ENCODE measurements around the gene AKR7A3.

- TF ChIP-seq, protein P1, sequence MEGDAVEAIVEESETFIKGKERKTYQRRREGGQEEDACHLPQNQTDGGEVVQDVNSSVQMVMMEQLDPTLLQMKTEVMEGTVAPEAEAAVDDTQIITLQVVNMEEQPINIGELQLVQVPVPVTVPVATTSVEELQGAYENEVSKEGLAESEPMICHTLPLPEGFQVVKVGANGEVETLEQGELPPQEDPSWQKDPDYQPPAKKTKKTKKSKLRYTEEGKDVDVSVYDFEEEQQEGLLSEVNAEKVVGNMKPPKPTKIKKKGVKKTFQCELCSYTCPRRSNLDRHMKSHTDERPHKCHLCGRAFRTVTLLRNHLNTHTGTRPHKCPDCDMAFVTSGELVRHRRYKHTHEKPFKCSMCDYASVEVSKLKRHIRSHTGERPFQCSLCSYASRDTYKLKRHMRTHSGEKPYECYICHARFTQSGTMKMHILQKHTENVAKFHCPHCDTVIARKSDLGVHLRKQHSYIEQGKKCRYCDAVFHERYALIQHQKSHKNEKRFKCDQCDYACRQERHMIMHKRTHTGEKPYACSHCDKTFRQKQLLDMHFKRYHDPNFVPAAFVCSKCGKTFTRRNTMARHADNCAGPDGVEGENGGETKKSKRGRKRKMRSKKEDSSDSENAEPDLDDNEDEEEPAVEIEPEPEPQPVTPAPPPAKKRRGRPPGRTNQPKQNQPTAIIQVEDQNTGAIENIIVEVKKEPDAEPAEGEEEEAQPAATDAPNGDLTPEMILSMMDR (IDR thresholded peaks at IDR 0.05; ENCODE audit: low read depth, low read length, missing input control) = no peak
- TF ChIP-seq, protein P2, sequence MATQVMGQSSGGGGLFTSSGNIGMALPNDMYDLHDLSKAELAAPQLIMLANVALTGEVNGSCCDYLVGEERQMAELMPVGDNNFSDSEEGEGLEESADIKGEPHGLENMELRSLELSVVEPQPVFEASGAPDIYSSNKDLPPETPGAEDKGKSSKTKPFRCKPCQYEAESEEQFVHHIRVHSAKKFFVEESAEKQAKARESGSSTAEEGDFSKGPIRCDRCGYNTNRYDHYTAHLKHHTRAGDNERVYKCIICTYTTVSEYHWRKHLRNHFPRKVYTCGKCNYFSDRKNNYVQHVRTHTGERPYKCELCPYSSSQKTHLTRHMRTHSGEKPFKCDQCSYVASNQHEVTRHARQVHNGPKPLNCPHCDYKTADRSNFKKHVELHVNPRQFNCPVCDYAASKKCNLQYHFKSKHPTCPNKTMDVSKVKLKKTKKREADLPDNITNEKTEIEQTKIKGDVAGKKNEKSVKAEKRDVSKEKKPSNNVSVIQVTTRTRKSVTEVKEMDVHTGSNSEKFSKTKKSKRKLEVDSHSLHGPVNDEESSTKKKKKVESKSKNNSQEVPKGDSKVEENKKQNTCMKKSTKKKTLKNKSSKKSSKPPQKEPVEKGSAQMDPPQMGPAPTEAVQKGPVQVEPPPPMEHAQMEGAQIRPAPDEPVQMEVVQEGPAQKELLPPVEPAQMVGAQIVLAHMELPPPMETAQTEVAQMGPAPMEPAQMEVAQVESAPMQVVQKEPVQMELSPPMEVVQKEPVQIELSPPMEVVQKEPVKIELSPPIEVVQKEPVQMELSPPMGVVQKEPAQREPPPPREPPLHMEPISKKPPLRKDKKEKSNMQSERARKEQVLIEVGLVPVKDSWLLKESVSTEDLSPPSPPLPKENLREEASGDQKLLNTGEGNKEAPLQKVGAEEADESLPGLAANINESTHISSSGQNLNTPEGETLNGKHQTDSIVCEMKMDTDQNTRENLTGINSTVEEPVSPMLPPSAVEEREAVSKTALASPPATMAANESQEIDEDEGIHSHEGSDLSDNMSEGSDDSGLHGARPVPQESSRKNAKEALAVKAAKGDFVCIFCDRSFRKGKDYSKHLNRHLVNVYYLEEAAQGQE (IDR thresholded peaks at IDR 0.05) = no peak
- TF ChIP-seq HNF4G (IDR thresholded peaks at IDR 0.05) (no peak), TAF1 (conservative IDR thresholded peaks at IDR 0.05) (no peak), RAD21 (IDR thresholded peaks at IDR 0.05) (no peak), EGR1 (IDR thresholded peaks at IDR 0.05; ENCODE audit: low read depth in 2 of 2) (no peak), RXRA (IDR thresholded peaks at IDR 0.05) (no peak), ZBTB33 (IDR thresholded peaks at IDR 0.05) (no peak)
- TF ChIP-seq, protein P3, sequence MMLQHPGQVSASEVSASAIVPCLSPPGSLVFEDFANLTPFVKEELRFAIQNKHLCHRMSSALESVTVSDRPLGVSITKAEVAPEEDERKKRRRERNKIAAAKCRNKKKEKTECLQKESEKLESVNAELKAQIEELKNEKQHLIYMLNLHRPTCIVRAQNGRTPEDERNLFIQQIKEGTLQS (IDR thresholded peaks at IDR 0.05) = no peak
Measured at GRCh38 chr1:19312782-19313635, 24.4 kb upstream of the AKR7A3 start.

All from liver (tissue), 3 donors.